NB4 (cell line): Measurements from ENCODE around the gene IL21R.

ENCODE experiments used
- CTCF ChIP-seq: IDR thresholded peaks from one replicate; pipeline ENCODE4 v1.5.1; 2012; ENCODE audit warnings: low read depth, low read length
- MAX ChIP-seq: IDR thresholded peaks from 2 replicates; pipeline ENCODE4 v1.6.1; 2011; ENCODE audit warnings: low read depth, low read length
- MYC ChIP-seq: IDR thresholded peaks from 2 replicates; pipeline ENCODE4 v1.6.1; 2011; ENCODE audit warnings: low read depth, low read length
- POLR2A ChIP-seq: IDR thresholded peaks from 2 replicates; pipeline ENCODE4 v1.6.1; 2011; ENCODE audit warnings: mild to moderate bottlenecking; ENCODE audit not compliant: insufficient read length; ENCODE audit errors: extremely low read depth

GRCh38 chr16:27408012-27408601 is 6.1 kb downstream of the IL21R start:
- TF ChIP-seq CTCF (no peak), MYC (no peak), POLR2A (no peak), MAX (no peak)
